Astrocyte (in vitro differentiated cells and primary cell): ENCODE data around the gene PDZD11. TPM values are rescaled to one million over a fixed set of nuclear protein-coding genes. Genes with fewer than 3 reads are reported as not detected.
"Not testable (repeated sequence)": the region's sequence is repeated elsewhere in the genome, so short reads cannot be mapped to it uniquely, and the experiment has no call there.

Experiments
- DNase-seq: peaks from one replicate; pipeline ENCODE4 v3.0.0-alpha.2; 2010; ENCODE audit warnings: low read depth
- FAIRE-seq: peaks from 2 replicates; lab custom pipeline; 2011; peaks lifted over from hg19 to GRCh38; lab: Jason Lieb, UNC
- H2AFZ ChIP-seq: 2 replicates; pipeline ENCODE4 v1.6.0; 2012; ENCODE audit warnings: low read depth, low read length, inconsistent platforms
- H3K27ac ChIP-seq: 2 replicates; pipeline ENCODE4 v1.5.1; 2011; ENCODE audit warnings: low read depth, low read length, inconsistent platforms
- H3K27me3 ChIP-seq: 2 replicates; pipeline ENCODE4 v1.6.0; 2011; ENCODE audit warnings: low read length, inconsistent platforms; ENCODE audit not compliant: insufficient read depth
- H3K36me3 ChIP-seq: 2 replicates; pipeline ENCODE4 v1.5.1; 2011; ENCODE audit warnings: low read length, inconsistent platforms; ENCODE audit not compliant: insufficient read depth
- H3K4me1 ChIP-seq: 2 replicates; pipeline ENCODE4 v1.5.1; 2011; ENCODE audit warnings: low read length, inconsistent platforms; ENCODE audit not compliant: insufficient read depth
- H3K4me2 ChIP-seq: 2 replicates; pipeline ENCODE4 v1.6.0; 2012; ENCODE audit warnings: low read length, inconsistent platforms
- H3K4me3 ChIP-seq: 2 replicates; pipeline ENCODE4 v1.5.1; 2011; ENCODE audit warnings: low read depth, mild to moderate bottlenecking, low read length, inconsistent platforms; ENCODE audit not compliant: insufficient read depth
- H3K79me2 ChIP-seq: 2 replicates; pipeline ENCODE4 v1.6.0; 2012; ENCODE audit warnings: mild to moderate bottlenecking, low read length, inconsistent platforms; ENCODE audit not compliant: insufficient read depth
- H3K9ac ChIP-seq: 2 replicates; pipeline ENCODE4 v1.6.0; 2012; ENCODE audit warnings: mild to moderate bottlenecking, low read length, inconsistent platforms
- H3K9me3 ChIP-seq: 2 replicates; pipeline ENCODE4 v1.5.1; 2012; ENCODE audit warnings: low read depth, mild to moderate bottlenecking, low read length, inconsistent platforms; ENCODE audit not compliant: insufficient read depth
- H4K20me1 ChIP-seq: 2 replicates; pipeline ENCODE4 v1.6.0; 2012; ENCODE audit warnings: low read length, inconsistent platforms; ENCODE audit not compliant: insufficient read depth
- H3K27ac Mint-ChIP-seq: one replicate; pipeline ENCODE4 v1.8.0; 2021; ENCODE audit warnings: mild to moderate bottlenecking, mixed read lengths; ENCODE audit not compliant: unreplicated experiment
- H3K27me3 Mint-ChIP-seq: one replicate; pipeline ENCODE4 v1.8.0; 2021; ENCODE audit warnings: low read depth, mixed read lengths; ENCODE audit not compliant: unreplicated experiment
- H3K36me3 Mint-ChIP-seq: one replicate; pipeline ENCODE4 v1.8.0; 2021; ENCODE audit warnings: low read depth, mixed read lengths; ENCODE audit not compliant: unreplicated experiment
- H3K4me1 Mint-ChIP-seq: one replicate; pipeline ENCODE4 v1.8.0; 2021; ENCODE audit warnings: low read depth, mixed read lengths; ENCODE audit not compliant: unreplicated experiment
- H3K4me3 Mint-ChIP-seq: one replicate; pipeline ENCODE4 v1.8.0; 2021; ENCODE audit warnings: mild to moderate bottlenecking, moderate library complexity, mixed read lengths; ENCODE audit not compliant: unreplicated experiment
- H3K9me3 Mint-ChIP-seq: one replicate; pipeline ENCODE4 v1.8.0; 2021; ENCODE audit warnings: mild to moderate bottlenecking, mixed read lengths; ENCODE audit not compliant: unreplicated experiment
- EZH2 ChIP-seq: IDR thresholded peaks from 2 replicates; pipeline ENCODE4 v1.6.1; 2012; ENCODE audit warnings: mild to moderate bottlenecking, low read length, inconsistent platforms; ENCODE audit not compliant: insufficient read depth
- total RNA-seq: library from RNA; stranded (reverse); gene quantifications from 2 replicates; pipeline ENCODE4 v1.2.1, GENCODE V29; 2021
- TF ChIP-seq, protein P1 (sequence below): IDR thresholded peaks from 2 replicates; pipeline ENCODE4 v1.5.1; 2011; ENCODE audit warnings: low read depth, mild to moderate bottlenecking, inconsistent platforms, low read length, moderate library complexity; ENCODE audit not compliant: insufficient read depth

The PDZD11 gene
- total RNA-seq, 1 donor from 2014 or later: 48.9 TPM

DNA sequence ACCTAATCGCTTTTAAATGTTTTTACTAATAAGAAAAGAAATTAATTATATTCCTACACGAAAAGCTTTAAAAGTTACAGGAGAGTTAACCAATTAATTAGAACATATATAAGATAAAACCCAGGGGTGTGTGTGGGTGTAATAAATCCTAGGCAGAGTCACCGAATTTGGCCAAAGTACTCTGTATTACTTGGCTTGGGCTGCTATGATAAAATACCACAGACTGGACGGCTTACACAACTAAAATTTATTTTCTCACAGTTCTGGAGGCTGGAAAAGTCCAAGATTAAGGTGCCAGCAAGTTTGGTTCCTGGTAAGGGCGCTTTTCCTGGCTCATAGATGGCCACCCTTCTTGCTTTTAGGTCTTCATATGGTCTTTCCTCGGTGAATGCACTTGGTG, 44.8 kb downstream of the PDZD11 start:
- no peak for TF ChIP-seq EZH2
- TF ChIP-seq, protein P1, sequence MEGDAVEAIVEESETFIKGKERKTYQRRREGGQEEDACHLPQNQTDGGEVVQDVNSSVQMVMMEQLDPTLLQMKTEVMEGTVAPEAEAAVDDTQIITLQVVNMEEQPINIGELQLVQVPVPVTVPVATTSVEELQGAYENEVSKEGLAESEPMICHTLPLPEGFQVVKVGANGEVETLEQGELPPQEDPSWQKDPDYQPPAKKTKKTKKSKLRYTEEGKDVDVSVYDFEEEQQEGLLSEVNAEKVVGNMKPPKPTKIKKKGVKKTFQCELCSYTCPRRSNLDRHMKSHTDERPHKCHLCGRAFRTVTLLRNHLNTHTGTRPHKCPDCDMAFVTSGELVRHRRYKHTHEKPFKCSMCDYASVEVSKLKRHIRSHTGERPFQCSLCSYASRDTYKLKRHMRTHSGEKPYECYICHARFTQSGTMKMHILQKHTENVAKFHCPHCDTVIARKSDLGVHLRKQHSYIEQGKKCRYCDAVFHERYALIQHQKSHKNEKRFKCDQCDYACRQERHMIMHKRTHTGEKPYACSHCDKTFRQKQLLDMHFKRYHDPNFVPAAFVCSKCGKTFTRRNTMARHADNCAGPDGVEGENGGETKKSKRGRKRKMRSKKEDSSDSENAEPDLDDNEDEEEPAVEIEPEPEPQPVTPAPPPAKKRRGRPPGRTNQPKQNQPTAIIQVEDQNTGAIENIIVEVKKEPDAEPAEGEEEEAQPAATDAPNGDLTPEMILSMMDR: no peak
- Histone ChIP-seq H3K9me3 (no peaks in the 10 kb centered on the region), H3K27me3 (no peaks in the 10 kb centered on the region), H3K36me3 (no peaks in the 10 kb centered on the region), H3K4me1 (no peaks in the 10 kb centered on the region), H3K27ac (no peak overlapping the region), H3K79me2 (no peaks in the 10 kb centered on the region), H3K4me3 (no peak overlapping the region), H3K4me2 (no peak overlapping the region), H4K20me1 (no peaks in the 10 kb centered on the region), H2AFZ (no peak overlapping the region), H3K9ac (no peak overlapping the region)
- H3K9me3 Mint-ChIP-seq: no peaks in the 10 kb centered on the region
- FAIRE-seq: no peak
- no peaks in the 10 kb centered on the region for H3K4me1 Mint-ChIP-seq
- peak; percentile 20 for DNase-seq
- no peaks in the 10 kb centered on the region for H3K27me3 Mint-ChIP-seq
- no peak overlapping the region for H3K4me3 Mint-ChIP-seq
- no peaks in the 10 kb centered on the region for H3K36me3 Mint-ChIP-seq
- H3K27ac Mint-ChIP-seq: no peak overlapping the region

DNA sequence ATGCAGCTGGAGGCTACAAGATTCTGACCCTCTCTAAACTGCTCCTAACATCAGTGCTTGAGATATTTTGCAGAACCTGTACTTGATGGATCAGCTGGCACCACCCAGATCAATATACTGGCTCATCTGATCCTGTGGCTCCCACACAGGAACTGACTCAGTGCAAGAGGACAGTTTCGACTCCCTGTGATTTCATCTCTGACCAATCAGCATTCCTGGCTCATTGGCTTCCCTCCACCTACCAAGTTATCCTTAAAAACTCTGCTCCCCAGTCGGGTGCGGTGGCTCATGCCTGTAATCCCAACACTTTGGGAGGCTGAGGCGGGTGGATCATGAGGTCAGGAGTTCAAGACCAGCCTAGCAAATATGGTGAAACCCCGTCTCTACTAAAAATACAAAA, 46.1 kb downstream of the PDZD11 start:
- not testable (repeated sequence) for H3K27ac ChIP-seq, H3K4me3 Mint-ChIP-seq, H3K9me3 ChIP-seq, H3K79me2 ChIP-seq, H3K4me1 ChIP-seq, H2AFZ ChIP-seq, DNase-seq, H3K27ac Mint-ChIP-seq, H3K27me3 ChIP-seq, FAIRE-seq, H3K9ac ChIP-seq, H3K36me3 Mint-ChIP-seq, H3K4me3 ChIP-seq, H3K4me1 Mint-ChIP-seq, H3K9me3 Mint-ChIP-seq, H3K36me3 ChIP-seq, H3K27me3 Mint-ChIP-seq, H4K20me1 ChIP-seq, H3K4me2 ChIP-seq

DNA sequence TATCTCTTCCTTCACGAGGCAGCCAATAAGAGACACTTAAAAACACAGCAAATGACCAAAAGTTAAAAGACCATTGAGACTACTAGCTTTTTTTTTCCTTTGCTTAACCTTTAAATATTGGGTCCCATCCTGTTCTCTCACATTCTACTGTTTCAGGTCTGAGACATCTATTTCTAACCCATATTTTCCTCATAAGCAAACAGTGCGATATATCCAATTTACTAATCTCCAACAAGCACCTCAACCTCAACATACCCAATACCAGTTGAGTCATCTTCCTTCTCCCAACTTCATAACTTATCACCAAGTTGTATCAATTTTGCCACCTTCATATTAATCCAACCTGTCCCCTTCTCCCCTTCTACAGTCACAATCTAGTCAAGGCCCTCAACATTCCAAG, 48.2 kb downstream of the PDZD11 start:
- Histone ChIP-seq H3K9me3 (no peaks in the 10 kb centered on the region), H3K4me1 (no peaks in the 10 kb centered on the region), H3K9ac (no peak overlapping the region), H3K27me3 (no peaks in the 10 kb centered on the region), H3K36me3 (no peaks in the 10 kb centered on the region), H2AFZ (no peak overlapping the region), H3K27ac (no peak overlapping the region), H3K79me2 (no peaks in the 10 kb centered on the region), H3K4me3 (no peak overlapping the region), H3K4me2 (no peak overlapping the region), H4K20me1 (no peaks in the 10 kb centered on the region)
- no peaks in the 10 kb centered on the region for H3K4me1 Mint-ChIP-seq
- no peak overlapping the region for H3K4me3 Mint-ChIP-seq
- no peaks in the 10 kb centered on the region for H3K27me3 Mint-ChIP-seq
- H3K27ac Mint-ChIP-seq: no peak overlapping the region
- no peaks in the 10 kb centered on the region for H3K9me3 Mint-ChIP-seq
- DNase-seq (no peak), FAIRE-seq (no peak)
- TF ChIP-seq, protein P1: no peak
- no peak for TF ChIP-seq EZH2
- H3K36me3 Mint-ChIP-seq: no peaks in the 10 kb centered on the region
